Measurements from ENCODE around the gene IGFN1. TPM values are rescaled to one million over a fixed set of nuclear protein-coding genes. Genes with fewer than 3 reads are reported as not detected.

The IGFN1 gene
- polyA plus RNA-seq, 1 donor from 2014 or later, result not detected

GRCh38 chr1:201266774-201267173 is 76.2 kb downstream of the IGFN1 start:
- H2AFZ ChIP-seq (ENCODE audit: low read depth, low read length), result no peak overlapping the region
- no peak overlapping the region for H3K27ac ChIP-seq (ENCODE audit: low read length)
- H3K27me3 ChIP-seq (ENCODE audit: insufficient read depth, low read depth, low read length), result no peaks in the 10 kb centered on the region
- H3K9ac ChIP-seq (ENCODE audit: low read length), result no peak overlapping the region
- H3K79me2 ChIP-seq (replicated peaks; ENCODE audit: insufficient read depth, low read length), result no peaks in the 10 kb centered on the region
- H3K4me3 ChIP-seq (ENCODE audit: low read length), result no peak overlapping the region
- H3K9me3 ChIP-seq (ENCODE audit: low read length), result no peaks in the 10 kb centered on the region
- H3K4me2 ChIP-seq (ENCODE audit: low read length), result no peak overlapping the region
- no peaks in the 10 kb centered on the region for H3F3A ChIP-seq (ENCODE audit: insufficient read depth, low read length, poor library complexity, severe bottlenecking)
- TF ChIP-seq POLR2AphosphoS5 (IDR thresholded peaks at IDR 0.05) (no peak), TAF1 (IDR thresholded peaks at IDR 0.05; ENCODE audit: low read depth) (no peak), EZH2 (IDR thresholded peaks at IDR 0.05; ENCODE audit: borderline replicate concordance, insufficient read depth, low read length, poor library complexity, severe bottlenecking) (no peak), REST (IDR thresholded peaks at IDR 0.05; ENCODE audit: borderline replicate concordance) (no peak), CTCF (IDR thresholded peaks at IDR 0.05; ENCODE audit: poor library complexity, severe bottlenecking) (no peak), SMC3 (conservative IDR thresholded peaks at IDR 0.05; ENCODE audit: poor library complexity) (no peak), RAD21 (conservative IDR thresholded peaks at IDR 0.05) (no peak), EP300 (conservative IDR thresholded peaks at IDR 0.05; ENCODE audit: poor library complexity, severe bottlenecking) (no peak), MXI1 (conservative IDR thresholded peaks at IDR 0.05; ENCODE audit: poor library complexity, severe bottlenecking) (no peak)
- no peaks in the 10 kb centered on the region for H3K9me2 ChIP-seq (ENCODE audit: insufficient read depth, low read length)
- no peaks in the 10 kb centered on the region for H3K36me3 ChIP-seq (ENCODE audit: insufficient read depth, low read length)
- no peaks in the 10 kb centered on the region for H4K20me1 ChIP-seq (ENCODE audit: insufficient read depth)

- H3K36me3 ChIP-seq (ENCODE audit: insufficient read depth, low read length), result no peaks in the 10 kb centered on the region
- H3K9ac ChIP-seq (ENCODE audit: low read length), result no peak overlapping the region
- H3K79me2 ChIP-seq (replicated peaks; ENCODE audit: insufficient read depth, low read length), result no peaks in the 10 kb centered on the region
- no peak overlapping the region for H3K4me2 ChIP-seq (ENCODE audit: low read length)
- no peak overlapping the region for H3K4me3 ChIP-seq (ENCODE audit: low read length)
- no peaks in the 10 kb centered on the region for H3F3A ChIP-seq (ENCODE audit: insufficient read depth, low read length, poor library complexity, severe bottlenecking)
- no peak overlapping the region for H3K27ac ChIP-seq (ENCODE audit: low read length)
- TF ChIP-seq MXI1 (conservative IDR thresholded peaks at IDR 0.05; ENCODE audit: poor library complexity, severe bottlenecking) (no peak), POLR2AphosphoS5 (IDR thresholded peaks at IDR 0.05) (no peak), TAF1 (IDR thresholded peaks at IDR 0.05; ENCODE audit: low read depth) (no peak), EZH2 (IDR thresholded peaks at IDR 0.05; ENCODE audit: borderline replicate concordance, insufficient read depth, low read length, poor library complexity, severe bottlenecking) (no peak)
- H3K27me3 ChIP-seq (ENCODE audit: insufficient read depth, low read depth, low read length), result no peaks in the 10 kb centered on the region
- no peaks in the 10 kb centered on the region for H4K20me1 ChIP-seq (ENCODE audit: insufficient read depth)
- no peaks in the 10 kb centered on the region for H3K9me3 ChIP-seq (ENCODE audit: low read length)
- no peak overlapping the region for H2AFZ ChIP-seq (ENCODE audit: low read depth, low read length)
- no peaks in the 10 kb centered on the region for H3K9me2 ChIP-seq (ENCODE audit: insufficient read depth, low read length)
These were observed 77.0 kb downstream of the IGFN1 start for GRCh38 chr1:201267481-201268229.
